A549 (cell line): Measurements from ENCODE around the gene PTCH2. TPM values are rescaled to one million over a fixed set of nuclear protein-coding genes. Genes with fewer than 3 reads are reported as not detected.

Source experiments
- ATAC-seq, 2 experiments: fragments of 200-7000 bp in 1 of 2; fragments of >200 bp in 1 of 2; cut with Nextera tagmentation in 1 of 2; cut with Tn5 transposase in 1 of 2; 3 replicates each; pipeline versions ENCODE4 v1.8.0 to v1.9.1; 2018 to 2020; ENCODE audit warnings: mild to moderate bottlenecking in 1 of 2, moderate library complexity in 1 of 2
- CTCF ChIA-PET: fragments of 300-600 bp; sonication (Branson Sonifier 250); formaldehyde crosslinking; extraction: SDS; loops from one replicate; lab custom pipeline; 2021; ENCODE audit warnings: antibody characterized with exemption, inconsistent platforms; lab: Yijun Ruan, JAX
- POLR2A ChIA-PET: fragments of 350-600 bp; formaldehyde crosslinking; extraction: SDS; loops from one replicate; lab custom pipeline; 2021; ENCODE audit warnings: antibody characterized with exemption, inconsistent platforms; lab: Yijun Ruan, JAX
- DNase-seq, 2 experiments: peaks; one replicate each; pipeline versions ENCODE4 v3.0.0 to v3.0.0-alpha.2; 2011 to 2016; ENCODE audit warnings: low read depth in 1 of 2, low spot score in 1 of 2
- FAIRE-seq: peaks from 2 replicates; lab custom pipeline; 2011; peaks lifted over from hg19 to GRCh38; lab: Jason Lieb, UNC
- H3K27ac ChIP-seq, 2 experiments: fragments of >200 bp; sonication (Bioruptor Twin); formaldehyde crosslinking; 3 replicates each; pipeline ENCODE4 v1.5.1; 2016 to 2017
- H3K4me1 ChIP-seq: fragments of >200 bp; sonication (Bioruptor Twin); formaldehyde crosslinking; 3 replicates; pipeline ENCODE4 v1.6.1; 2016
- H3K4me2 ChIP-seq: fragments of >200 bp; sonication (Bioruptor Twin); formaldehyde crosslinking; 3 replicates; pipeline ENCODE4 v1.6.1; 2016
- H3K4me3 ChIP-seq: fragments of >200 bp; sonication (Bioruptor Twin); formaldehyde crosslinking; 3 replicates; pipeline ENCODE4 v1.5.1; 2016
- H3K9me3 ChIP-seq: fragments of >200 bp; sonication (Bioruptor Twin); formaldehyde crosslinking; 3 replicates; pipeline ENCODE4 v1.6.1; 2016
- BHLHE40 ChIP-seq: IDR thresholded peaks from 2 replicates; pipeline ENCODE4 v1.6.1; 2012; ENCODE audit warnings: low read depth, low read length, inconsistent platforms
- CBX8 ChIP-seq: fragments of 200-600 bp; sonication (generic); IDR thresholded peaks from 2 replicates; pipeline ENCODE4 v1.6.1; 2016
- CHD4 ChIP-seq: fragments of 200-600 bp; sonication (generic); IDR thresholded peaks from 2 replicates; pipeline ENCODE4 v1.6.1; 2016; ENCODE audit warnings: antibody characterized with exemption, mild to moderate bottlenecking, borderline replicate concordance
- EHF ChIP-seq: fragments of 250-450 bp; sonication (Bioruptor Pico); IDR thresholded peaks from 2 replicates; pipeline ENCODE4 v1.5.0; 2020; ENCODE audit warnings: mild to moderate bottlenecking
- EHMT2 ChIP-seq: fragments of 200-600 bp; sonication (generic); IDR thresholded peaks from 2 replicates; pipeline ENCODE4 v1.6.1; 2016; ENCODE audit warnings: antibody characterized with exemption, low read depth, mild to moderate bottlenecking, moderate library complexity
- EP300 ChIP-seq, 2 experiments: fragments of >200 bp; sonication (Bioruptor Twin); formaldehyde crosslinking; IDR thresholded peaks; 2 replicates in 1 of 2; 3 replicates in 1 of 2; pipeline ENCODE4 v1.6.1; 2016 to 2017
- FOSL2 ChIP-seq, 2 experiments: fragments of 450-650 bp in 1 of 2; fragments of >200 bp in 1 of 2; sonication (Bioruptor Twin) in 1 of 2; formaldehyde crosslinking; IDR thresholded peaks; 2 replicates each; pipeline versions ENCODE4 v1.5.0 to v1.6.1; 2016 to 2020; ENCODE audit warnings: mild to moderate bottlenecking in 1 of 2, moderate library complexity in 1 of 2
- HOXA7 ChIP-seq: fragments of 250-450 bp; sonication (Bioruptor Pico); IDR thresholded peaks from 2 replicates; pipeline ENCODE4 v1.5.0; 2020; ENCODE audit warnings: mild to moderate bottlenecking, moderate library complexity
- JUN ChIP-seq, 2 experiments: fragments of >200 bp; sonication (Bioruptor Twin); formaldehyde crosslinking; IDR thresholded peaks; 2 replicates in 1 of 2; 3 replicates in 1 of 2; pipeline ENCODE4 v1.6.1; 2016 to 2017
- KDM1A ChIP-seq: fragments of 200-600 bp; sonication (generic); IDR thresholded peaks from 2 replicates; pipeline ENCODE4 v1.6.1; 2016; ENCODE audit warnings: low read depth, mild to moderate bottlenecking
- KDM5A ChIP-seq: fragments of 200-600 bp; sonication (generic); IDR thresholded peaks from 2 replicates; pipeline ENCODE4 v1.6.1; 2016; ENCODE audit warnings: antibody characterized with exemption, mild to moderate bottlenecking
- MAFK ChIP-seq: fragments of 450-650 bp; IDR thresholded peaks from 2 replicates; pipeline ENCODE4 v1.6.1; 2014; ENCODE audit not compliant: partially characterized antibody
- NFE2L2 ChIP-seq: fragments of 150-350 bp; conservative IDR thresholded peaks from 2 replicates; pipeline ENCODE4 v1.6.1; 2014; ENCODE audit warnings: low read length
- PHF8 ChIP-seq: fragments of 200-600 bp; sonication (generic); IDR thresholded peaks from 2 replicates; pipeline ENCODE4 v1.6.1; 2016; ENCODE audit warnings: low read depth, mild to moderate bottlenecking, antibody characterized with exemption, moderate library complexity, borderline replicate concordance
- POLR2A ChIP-seq: IDR thresholded peaks from 2 replicates; pipeline ENCODE4 v1.6.1; 2012; ENCODE audit warnings: mild to moderate bottlenecking, low read length
- POLR2AphosphoS2 ChIP-seq: conservative IDR thresholded peaks from 2 replicates; pipeline ENCODE4 v1.6.1; 2012; ENCODE audit warnings: low read length, improper control_type of control experiment, inconsistent platforms
- RARB ChIP-seq: fragments of 250-450 bp; sonication (Bioruptor Pico); IDR thresholded peaks from 2 replicates; pipeline ENCODE4 v1.8.0; 2021; ENCODE audit warnings: mild to moderate bottlenecking, moderate library complexity
- SMC3 ChIP-seq: fragments of >200 bp; sonication (Bioruptor Twin); formaldehyde crosslinking; IDR thresholded peaks from 3 replicates; pipeline ENCODE4 v1.6.1; 2018; ENCODE audit warnings: inconsistent platforms
- ZNF302 ChIP-seq: fragments of 250-450 bp; sonication (Bioruptor Pico); IDR thresholded peaks from 2 replicates; pipeline ENCODE4 v1.9.0; 2021; ENCODE audit warnings: inconsistent platforms, mild to moderate bottlenecking, moderate library complexity
- ZSCAN20 ChIP-seq: fragments of 250-450 bp; sonication (Bioruptor Pico); IDR thresholded peaks from 2 replicates; pipeline ENCODE4 v1.8.0; 2022; ENCODE audit warnings: mild to moderate bottlenecking, moderate library complexity
- WGBS: methylation state at CpG from one replicate; pipeline ENCODE4 v1.1.6; 2017; ENCODE audit errors: missing lambda C conversion rate; 5-methylcytosine and 5-hydroxymethylcytosine counted together
- polyA plus RNA-seq, 4 experiments: library from polyadenylated mRNA; depleted of rRNA in 3 of 4; stranded (reverse); fragments of >200 nt; fragmentation: RNase III in 1 of 4; extraction: RNeasy Plus Mini Kit Qiagen cat#74134 plus additional on column Dnase treatment in 1 of 4; gene quantifications; 2 replicates in 3 of 4; 3 replicates in 1 of 4; pipeline ENCODE4 v1.2.3, GENCODE V29; 2011 to 2017
- TF ChIP-seq, protein P1 (sequence below): IDR thresholded peaks from 2 replicates; pipeline ENCODE4 v1.6.1; 2012
- TF ChIP-seq, protein P2 (sequence below): IDR thresholded peaks from 2 replicates; pipeline ENCODE4 v1.6.1; 2012
- TF ChIP-seq, protein P3 (sequence below): fragments of 450-650 bp; IDR thresholded peaks from 2 replicates; pipeline ENCODE4 v1.6.1; 2014; ENCODE audit warnings: antibody characterized with exemption
- TF ChIP-seq, protein P4 (sequence below): fragments of 250-450 bp; sonication (Bioruptor Pico); IDR thresholded peaks from 2 replicates; pipeline ENCODE4 v1.5.0; 2020; ENCODE audit warnings: low read depth, mild to moderate bottlenecking, moderate library complexity

PTCH2 gene
- polyA plus RNA-seq, 2 of the 4 experiments (the other 2 are of a cell fraction) = 0.14 to 0.32 TPM

DNA sequence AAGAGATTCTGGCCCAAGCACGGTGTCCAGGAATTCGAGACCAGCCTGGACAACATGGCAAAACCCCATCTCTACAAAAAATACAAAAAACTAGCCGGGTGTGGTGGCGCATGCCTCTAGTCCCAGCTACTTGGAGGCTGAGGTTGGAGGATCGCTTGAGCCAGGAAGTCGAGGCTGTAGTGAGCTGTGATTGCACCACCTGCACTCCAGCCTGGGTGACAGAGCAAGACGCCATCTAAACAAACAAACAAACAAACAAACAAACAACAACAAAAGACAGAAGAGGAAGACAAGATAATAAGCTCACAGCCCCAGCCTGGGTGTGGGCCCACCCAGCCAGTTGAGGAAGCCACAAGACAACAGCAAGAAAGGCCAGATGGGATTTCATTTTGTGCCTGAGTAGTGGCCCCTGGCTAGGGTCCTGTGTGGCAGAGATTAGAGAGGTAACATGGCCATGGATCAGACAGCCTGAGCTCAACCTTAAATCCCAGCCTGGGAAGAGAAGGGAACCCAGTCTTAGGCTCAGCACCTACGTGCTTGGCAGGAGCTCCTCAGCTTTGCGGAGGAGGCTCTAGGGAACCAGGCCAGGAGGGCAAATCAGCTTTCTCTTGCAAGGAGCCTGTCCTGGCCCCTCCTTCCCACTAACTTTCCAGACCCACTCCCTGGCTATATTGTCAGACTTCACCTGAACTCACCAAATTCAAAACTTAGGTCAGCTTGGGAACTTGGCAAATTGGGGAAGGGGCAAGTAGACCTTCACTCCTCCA lies 50.1 kb downstream of the PTCH2 start:
- 78% methylated on average over 5 of the region's 9 CpGs for WGBS
- ChIA-PET POLR2A (interaction anchor here (0.9 to 1.4 kb wide), 3 partner anchors 12 to 27 kb away, joined by 3 to 10 read pairs (median 4); partner anchors contain the start of gene RPS8), CTCF (interaction anchor here (0.7 to 2.6 kb wide), 22 partner anchors 8 to 507 kb away, joined by 3 to 10 read pairs (median 4); partner anchors contain the start of genes BTBD19 and RNU5D-1)
- ATAC-seq = peak in 1 of 2 experiments; percentile 6; a peak in 2 of 6 replicates
- Histone ChIP-seq H3K27ac (0 out of 6 replicates have a peak overlapping the region, but pooled peaks of 1 of the 2 experiments have one; percentile 32), H3K9me3 (no peaks in the 10 kb centered on the region), H3K4me2 (no peak overlapping the region), H3K4me1 (no peaks in the 10 kb centered on the region), H3K4me3 (no peak overlapping the region)
- TF ChIP-seq KDM5A (no peak), KDM1A (no peak), FOSL2 (IDR thresholded peaks at IDR 0.05) (no peak), FOSL2 (CRISPR knock-in tag; IDR thresholded peaks at IDR 0.05) (no peak)
- FAIRE-seq = no peak
- DNase-seq = no peak

DNA sequence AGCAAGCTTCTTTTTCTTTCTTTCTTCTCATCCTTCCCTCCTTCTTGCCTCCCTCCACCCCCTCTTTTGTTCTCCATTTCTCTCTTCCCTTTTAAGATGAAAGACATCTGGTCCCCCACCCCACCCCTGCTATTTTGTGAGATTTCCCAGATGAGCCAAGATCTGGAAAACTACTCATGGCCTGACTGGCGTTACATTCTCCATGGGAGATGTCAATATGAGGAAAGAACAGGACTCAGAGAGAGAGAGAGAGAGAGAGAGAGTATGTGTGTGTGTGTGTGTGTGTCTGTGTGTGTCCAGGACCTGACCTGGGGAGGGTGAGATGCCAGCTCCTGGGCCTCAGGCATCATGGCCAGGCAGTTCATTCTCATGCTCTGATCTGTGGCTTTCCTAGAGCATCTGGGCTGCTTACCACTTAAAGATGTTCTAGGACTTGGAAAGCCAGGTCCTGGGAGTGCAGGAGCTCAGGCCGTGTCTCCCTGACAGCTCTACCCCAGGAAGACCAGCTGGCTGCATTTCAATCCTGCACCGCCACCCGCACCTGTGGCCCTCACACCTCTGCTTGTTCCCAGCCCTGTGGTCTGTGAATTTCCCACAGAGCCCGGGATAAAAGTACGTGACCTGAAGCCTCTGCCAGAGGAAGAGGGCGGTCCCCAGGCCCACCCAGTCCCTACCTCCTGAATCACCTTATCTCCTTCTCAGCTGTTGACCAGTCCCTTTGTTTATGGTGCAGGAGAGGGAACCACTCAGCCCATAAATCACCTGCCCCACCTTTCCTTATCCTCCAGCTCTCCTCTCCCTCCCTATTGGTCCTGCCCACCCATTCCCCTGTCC lies 51.9 kb downstream of the PTCH2 start:
- TF ChIP-seq EHMT2 (no peak), PHF8 (no peak), KDM5A (no peak), SMC3 (no peak), RARB (no peak), POLR2A (no peak), MAFK (no peak), CHD4 (no peak), NFE2L2 (no peak), JUN (IDR thresholded peaks at IDR 0.05) (no peak), KDM1A (no peak), CBX8 (no peak), ZSCAN20 (no peak)
- TF ChIP-seq, protein P1, sequence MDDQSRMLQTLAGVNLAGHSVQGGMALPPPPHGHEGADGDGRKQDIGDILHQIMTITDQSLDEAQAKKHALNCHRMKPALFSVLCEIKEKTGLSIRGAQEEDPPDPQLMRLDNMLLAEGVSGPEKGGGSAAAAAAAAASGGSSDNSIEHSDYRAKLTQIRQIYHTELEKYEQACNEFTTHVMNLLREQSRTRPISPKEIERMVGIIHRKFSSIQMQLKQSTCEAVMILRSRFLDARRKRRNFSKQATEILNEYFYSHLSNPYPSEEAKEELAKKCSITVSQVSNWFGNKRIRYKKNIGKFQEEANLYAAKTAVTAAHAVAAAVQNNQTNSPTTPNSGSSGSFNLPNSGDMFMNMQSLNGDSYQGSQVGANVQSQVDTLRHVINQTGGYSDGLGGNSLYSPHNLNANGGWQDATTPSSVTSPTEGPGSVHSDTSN = no peak
- TF ChIP-seq, protein P2, sequence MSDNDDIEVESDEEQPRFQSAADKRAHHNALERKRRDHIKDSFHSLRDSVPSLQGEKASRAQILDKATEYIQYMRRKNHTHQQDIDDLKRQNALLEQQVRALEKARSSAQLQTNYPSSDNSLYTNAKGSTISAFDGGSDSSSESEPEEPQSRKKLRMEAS = no peak
- Histone ChIP-seq H3K4me1 (no peaks in the 10 kb centered on the region), H3K27ac (no peak overlapping the region), H3K9me3 (no peaks in the 10 kb centered on the region), H3K4me2 (no peak overlapping the region), H3K4me3 (no peak overlapping the region)
- DNase-seq (no peak), FAIRE-seq (no peak), ATAC-seq (no peak)
- WGBS = 74% methylated on average over 7 of the region's 7 CpGs
- CTCF ChIA-PET = interaction anchor here (0.9 to 7.1 kb wide), 9 partner anchors 8 to 223 kb away, joined by 3 to 44 read pairs (median 4); partner anchors contain the start of gene PLK3
- POLR2A ChIA-PET = interaction anchor here (0.5 to 3.2 kb wide), 2 partner anchors 9 to 23 kb away, joined by 3 to 21 read pairs; partner anchors contain the start of gene PLK3

- H3K9me3 ChIP-seq = no peaks in the 10 kb centered on the region
- ChIA-PET CTCF (interaction anchor here (0.5 to 7.1 kb wide), 6 partner anchors 9 to 69 kb away, joined by 3 to 44 read pairs (median 12); partner anchors contain the start of genes PLK3 and RNU5D-1), POLR2A (interaction anchor here (1.3 to 3.2 kb wide), 3 partner anchors 11 to 13 kb away, joined by 6 to 21 read pairs (median 7); partner anchors contain the start of genes PLK3 and RPS8)
- no peak for DNase-seq
- no peak within 1 kb of the TSS for H3K4me3 ChIP-seq
- no peak for FAIRE-seq
- ATAC-seq = no peak
- TF ChIP-seq RARB (no peak), CHD4 (no peak), ZSCAN20 (no peak), EP300 (IDR thresholded peaks at IDR 0.05) (no peak), ZNF302 (no peak), KDM1A (no peak), EHF (CRISPR knock-in tag) (no peak), POLR2AphosphoS2 (no peak), BHLHE40 (no peak), HOXA7 (CRISPR knock-in tag) (no peak)
- TF ChIP-seq, protein P3, sequence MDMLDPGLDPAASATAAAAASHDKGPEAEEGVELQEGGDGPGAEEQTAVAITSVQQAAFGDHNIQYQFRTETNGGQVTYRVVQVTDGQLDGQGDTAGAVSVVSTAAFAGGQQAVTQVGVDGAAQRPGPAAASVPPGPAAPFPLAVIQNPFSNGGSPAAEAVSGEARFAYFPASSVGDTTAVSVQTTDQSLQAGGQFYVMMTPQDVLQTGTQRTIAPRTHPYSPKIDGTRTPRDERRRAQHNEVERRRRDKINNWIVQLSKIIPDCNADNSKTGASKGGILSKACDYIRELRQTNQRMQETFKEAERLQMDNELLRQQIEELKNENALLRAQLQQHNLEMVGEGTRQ = no peak
- TF ChIP-seq, protein P4, sequence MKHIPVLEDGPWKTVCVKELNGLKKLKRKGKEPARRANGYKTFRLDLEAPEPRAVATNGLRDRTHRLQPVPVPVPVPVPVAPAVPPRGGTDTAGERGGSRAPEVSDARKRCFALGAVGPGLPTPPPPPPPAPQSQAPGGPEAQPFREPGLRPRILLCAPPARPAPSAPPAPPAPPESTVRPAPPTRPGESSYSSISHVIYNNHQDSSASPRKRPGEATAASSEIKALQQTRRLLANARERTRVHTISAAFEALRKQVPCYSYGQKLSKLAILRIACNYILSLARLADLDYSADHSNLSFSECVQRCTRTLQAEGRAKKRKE (CRISPR knock-in tag) = no peak
- TF ChIP-seq, protein P2 = no peak
- H3K4me1 ChIP-seq = peaks cover 6% of the 10 kb centered on the region
- H3K27ac ChIP-seq = peak within 1 kb of the TSS in 1 of 2 experiments; percentile 89; a peak in 2 of 6 replicates
- WGBS = 88% methylated on average over 7 of the region's 9 CpGs
- H3K4me2 ChIP-seq = no peak within 1 kb of the TSS; the same call in 2 of the 3 replicates
These were observed 54.8 kb downstream of the PTCH2 start, which contains the start of gene BEST4 for GRCh38 chr1:44788120-44788860. Gene BEST4 (minus strand): TSS chr1:44788170. CDS start chr1:44787705, 465 bp downstream.
